Endodermal cell (in vitro differentiated cells): ENCODE measurements around the gene LMF1. TPM values are rescaled to one million over a fixed set of nuclear protein-coding genes. Genes with fewer than 3 reads are reported as not detected.

Experiments
- DNase-seq: peaks from one replicate; pipeline ENCODE4 v3.0.0-alpha.2; 2017
- H3K27ac ChIP-seq: 2 replicates; pipeline ENCODE4 v1.5.1; 2013; ENCODE audit warnings: mild to moderate bottlenecking, low read depth, low read length, moderate library complexity
- H3K27me3 ChIP-seq: 2 replicates; pipeline ENCODE4 v1.6.1; 2013; ENCODE audit warnings: mild to moderate bottlenecking, low read length, moderate library complexity; ENCODE audit not compliant: insufficient read depth, control insufficient read depth, poor library complexity, severe bottlenecking
- H3K36me3 ChIP-seq: 2 replicates; pipeline ENCODE4 v1.7.0; 2013; ENCODE audit warnings: mild to moderate bottlenecking, low read length, moderate library complexity; ENCODE audit not compliant: control insufficient read depth, insufficient read depth
- H3K4me1 ChIP-seq: one replicate; pipeline ENCODE4 v1.7.0; 2013; ENCODE audit warnings: low read length; ENCODE audit not compliant: control insufficient read depth, insufficient read depth
- H3K4me3 ChIP-seq: 2 replicates; pipeline ENCODE4 v1.5.1; 2013; ENCODE audit warnings: mild to moderate bottlenecking, low read length, moderate library complexity
- H3K9ac ChIP-seq: 2 replicates; pipeline ENCODE4 v1.6.1; 2013; ENCODE audit warnings: mild to moderate bottlenecking, low read length, moderate library complexity; ENCODE audit not compliant: poor library complexity, severe bottlenecking; ENCODE audit errors: extremely low read depth
- H3K9me3 ChIP-seq: 2 replicates; pipeline ENCODE4 v1.6.1; 2013; ENCODE audit warnings: mild to moderate bottlenecking, low read length, moderate library complexity; ENCODE audit not compliant: control insufficient read depth
- H3K27ac Mint-ChIP-seq: 2 replicates; pipeline ENCODE4 v1.8.0; 2020; ENCODE audit warnings: mixed read lengths
- H3K27me3 Mint-ChIP-seq: 2 replicates; pipeline ENCODE4 v1.8.0; 2021; ENCODE audit warnings: mild to moderate bottlenecking, mixed read lengths; ENCODE audit not compliant: insufficient read depth
- H3K36me3 Mint-ChIP-seq: 2 replicates; pipeline ENCODE4 v1.8.0; 2020; ENCODE audit warnings: low read depth, mixed read lengths
- H3K4me1 Mint-ChIP-seq: 2 replicates; pipeline ENCODE4 v1.8.0; 2020; ENCODE audit warnings: mixed read lengths
- H3K4me3 Mint-ChIP-seq: 2 replicates; pipeline ENCODE4 v1.8.0; 2020; ENCODE audit warnings: mild to moderate bottlenecking, moderate library complexity, mixed read lengths
- H3K9me3 Mint-ChIP-seq: 2 replicates; pipeline ENCODE4 v1.8.0; 2020; ENCODE audit warnings: mild to moderate bottlenecking, mixed read lengths
- CTCF ChIP-seq: fragments of 200-600 bp; sonication (generic); conservative IDR thresholded peaks from 2 replicates; pipeline ENCODE4 v1.5.0; 2021; ENCODE audit warnings: antibody characterized with exemption, mild to moderate bottlenecking
- WGBS, 2 experiments: methylation state at CpG; one replicate each; pipeline versions ENCODE4 v1.1.5 to v1.1.7; 2013; ENCODE audit warnings: missing lambda C conversion rate in 2 of 2, mixed read lengths in 1 of 2; ENCODE audit not compliant: insufficient coverage in 1 of 2, insufficient read length in 1 of 2; 5-methylcytosine and 5-hydroxymethylcytosine counted together
- total RNA-seq, 2 donors: library from RNA; stranded (reverse); fragmentation: NEBNext Ultra II Directional in 1 of 2; extraction: Animal tissue kit (Norgen Biotek cat#: 25700) in 1 of 2; gene quantifications; 2 replicates in 1 of 2; 3 replicates in 1 of 2; pipeline ENCODE4 v1.2.1, GENCODE V29; 2021

The LMF1 gene
- total RNA-seq, 2 donors from 2014 or later: 13.7 to 15.1 TPM

GRCh38 chr16:939311-939710, 31.5 kb downstream of the LMF1 start:
- Mint-ChIP-seq H3K27ac (no peak overlapping the region), H3K9me3 (peaks cover 37% of the 10 kb centered on the region), H3K36me3 (peaks cover 38% of the 10 kb centered on the region), H3K4me3 (no peak overlapping the region), H3K27me3 (no peaks in the 10 kb centered on the region), H3K4me1 (no peaks in the 10 kb centered on the region)
- no peak for TF ChIP-seq CTCF
- Histone ChIP-seq H3K9ac (no peak overlapping the region), H3K27ac (no peak overlapping the region), H3K4me1 (no peaks in the 10 kb centered on the region), H3K4me3 (no peak overlapping the region), H3K36me3 (no peaks in the 10 kb centered on the region), H3K9me3 (peaks cover 26% of the 10 kb centered on the region), H3K27me3 (no peaks in the 10 kb centered on the region)
- WGBS, 2 experiments: 90 to 95% methylated on average over 22 to 27 of the region's 27 CpGs
- no peak for DNase-seq

GRCh38 chr16:938752-939151, 32.0 kb downstream of the LMF1 start:
- DNase-seq: no peak
- H3K27me3 Mint-ChIP-seq: no peaks in the 10 kb centered on the region
- Histone ChIP-seq H3K9ac (no peak overlapping the region), H3K36me3 (no peaks in the 10 kb centered on the region), H3K27ac (no peak overlapping the region), H3K9me3 (peaks cover 26% of the 10 kb centered on the region), H3K4me1 (no peaks in the 10 kb centered on the region), H3K27me3 (no peaks in the 10 kb centered on the region), H3K4me3 (no peak overlapping the region)
- H3K4me3 Mint-ChIP-seq: no peak overlapping the region
- H3K9me3 Mint-ChIP-seq: peaks cover 33% of the 10 kb centered on the region
- no peak overlapping the region for H3K27ac Mint-ChIP-seq
- no peak for TF ChIP-seq CTCF
- 85 to 89% methylated on average over 8 to 9 of the region's 9 CpGs for WGBS, 2 experiments
- peaks cover 33% of the 10 kb centered on the region for H3K36me3 Mint-ChIP-seq
- no peaks in the 10 kb centered on the region for H3K4me1 Mint-ChIP-seq

- no peak for DNase-seq
- Mint-ChIP-seq H3K4me1 (no peaks in the 10 kb centered on the region), H3K36me3 (peaks cover 31% of the 10 kb centered on the region), H3K4me3 (no peak overlapping the region), H3K27ac (no peak overlapping the region), H3K27me3 (no peaks in the 10 kb centered on the region), H3K9me3 (peaks cover 31% of the 10 kb centered on the region)
- Histone ChIP-seq H3K4me3 (no peak overlapping the region), H3K9me3 (peaks cover 26% of the 10 kb centered on the region), H3K4me1 (no peaks in the 10 kb centered on the region), H3K36me3 (no peaks in the 10 kb centered on the region), H3K27me3 (no peaks in the 10 kb centered on the region), H3K27ac (no peak overlapping the region), H3K9ac (no peak overlapping the region)
- WGBS, 2 experiments: 85 to 87% methylated on average over 9 to 18 of the region's 18 CpGs
- no peak for TF ChIP-seq CTCF
Observed at GRCh38 chr16:938136-938535, 32.6 kb downstream of the LMF1 start.
